Lung (tissue), 12 donors: Measurements from ENCODE around the gene LIMK2. TPM values are rescaled to one million over a fixed set of nuclear protein-coding genes. Genes with fewer than 3 reads are reported as not detected.
"Not testable (repeated sequence)": the region's sequence is repeated elsewhere in the genome, so short reads cannot be mapped to it uniquely, and the experiment has no call there.

Experiments
- ATAC-seq: fragments of 200-7000 bp; cut with Tn5 transposase; one replicate; pipeline ENCODE4 v1.9.1; 2020; ENCODE audit warnings: moderate number of reproducible peaks; ENCODE audit not compliant: insufficient read depth, low FRiP score
- DNase-seq, 3 donors: peaks; one replicate each; pipeline ENCODE4 v3.0.0-alpha.2; 2013 to 2017
- H3K27ac ChIP-seq, 2 donors: one replicate each; pipeline ENCODE4 v1.5.1; 2013; ENCODE audit warnings: mild to moderate bottlenecking in 2 of 2, moderate library complexity in 2 of 2, control low read depth in 1 of 2, inconsistent platforms in 1 of 2, low read depth in 1 of 2, low read length in 1 of 2
- H3K27me3 ChIP-seq, 3 donors: one replicate each; pipeline ENCODE4 v1.5.1; 2013; ENCODE audit warnings: low read length in 2 of 3; ENCODE audit not compliant: control insufficient read depth in 3 of 3, insufficient read depth in 3 of 3
- H3K36me3 ChIP-seq, 4 donors: one replicate each; pipeline ENCODE4 v1.5.1; 2013; ENCODE audit warnings: low read length in 4 of 4, mild to moderate bottlenecking in 1 of 4, moderate library complexity in 1 of 4; ENCODE audit not compliant: control insufficient read depth in 4 of 4, insufficient read depth in 4 of 4
- H3K4me1 ChIP-seq, 5 donors: one replicate each; pipeline ENCODE4 v1.5.1; 2013; ENCODE audit warnings: low read length in 5 of 5, mild to moderate bottlenecking in 2 of 5, moderate library complexity in 1 of 5; ENCODE audit not compliant: control insufficient read depth in 5 of 5, insufficient read depth in 5 of 5
- H3K4me3 ChIP-seq: one replicate; pipeline ENCODE4 v1.5.1; 2013; ENCODE audit warnings: mild to moderate bottlenecking, control low read depth, moderate library complexity
- H3K9ac ChIP-seq, 2 donors: one replicate each; pipeline ENCODE4 v1.5.1; 2013; ENCODE audit warnings: low read length in 2 of 2, control low read depth in 1 of 2; ENCODE audit not compliant: insufficient read depth in 1 of 2
- H3K9me3 ChIP-seq, 4 donors: one replicate each; pipeline ENCODE4 v1.5.1; 2013; ENCODE audit warnings: low read length in 3 of 4, mild to moderate bottlenecking in 1 of 4, moderate library complexity in 1 of 4; ENCODE audit not compliant: control insufficient read depth in 4 of 4, insufficient read depth in 3 of 4
- CTCF ChIP-seq: IDR thresholded peaks from 2 replicates; pipeline ENCODE4 v1.5.1; 2012; ENCODE audit warnings: mild to moderate bottlenecking; ENCODE audit errors: control extremely low read depth, extremely low read depth
- WGBS, 2 donors: extraction: QIAGEN DNeasy Blood & Tissue Kit; methylation state at CpG; one replicate each; pipeline ENCODE4 v1.1.7; 2013; 5-methylcytosine and 5-hydroxymethylcytosine counted together
- polyA plus RNA-seq, 2 donors: library from polyadenylated mRNA; stranded (reverse); fragments of 200-250 nt; gene quantifications; one replicate each; pipeline ENCODE4 v1.2.1, GENCODE V29; 2013
- total RNA-seq, 2 donors: library from RNA; depleted of rRNA in 1 of 2; stranded (reverse); fragments of >200 nt in 1 of 2; gene quantifications; one replicate each; pipeline ENCODE4 v1.2.1, GENCODE V29; 2014 to 2021
- donor health status: control.
- donor health status: control.
- donor health status: Bipolar disorder and iron deficiency.
- donor health status: healthy.
- donor health status: DM: yes; HTN: yes; CAD: no.

LIMK2 gene
- total and polyA plus RNA-seq, 4 donors, result 27.3 to 113 (median 81.4) TPM

- Histone ChIP-seq H3K36me3 (peaks cover 0 to 13% (median 2%) of the 10 kb centered on the region in 4 donors), H3K4me3 (no peak overlapping the region), H3K27ac (peak overlapping the region in 1 of 2 donors; percentile 11), H3K27me3 (no peaks in the 10 kb centered on the region), H3K4me1 (peaks cover under 1 to 10% (median 6%) of the 10 kb centered on the region in 5 donors), H3K9ac (no peak overlapping the region), H3K9me3 (no peaks in the 10 kb centered on the region)
- no peak for TF ChIP-seq CTCF
- ATAC-seq (no peak), DNase-seq (no peak)
- 90 to 91% methylated on average over 5 of the region's 5 CpGs for WGBS, 2 donors
Measured at GRCh38 chr22:31222736-31223135, 10.6 kb downstream of the LIMK2 start.

GRCh38 chr22:31223786-31224191 is 11.7 kb downstream of the LIMK2 start:
- ATAC-seq (no peak), DNase-seq (peak in 2 of 3 donors; percentile 48 to 61)
- H3K27me3 ChIP-seq, result no peaks in the 10 kb centered on the region
- peak overlapping the region in 1 of 2 donors; percentile 43 for H3K27ac ChIP-seq
- H3K9ac ChIP-seq, result no peak overlapping the region
- no peak for TF ChIP-seq CTCF
- WGBS, 2 donors, result 41 to 57% methylated on average over 3 of the region's 3 CpGs
- H3K4me3 ChIP-seq, result no peak overlapping the region
- peaks cover 0 to 12% (median 3%) of the 10 kb centered on the region in 5 donors for H3K4me1 ChIP-seq
- H3K9me3 ChIP-seq, result no peaks in the 10 kb centered on the region
- H3K36me3 ChIP-seq, result peaks cover 0 to 16% (median 2%) of the 10 kb centered on the region in 4 donors

- not testable (repeated sequence) for H3K9me3 ChIP-seq, H3K9ac ChIP-seq, ATAC-seq, H3K27me3 ChIP-seq, H3K4me3 ChIP-seq, DNase-seq, H3K27ac ChIP-seq
- WGBS, 2 donors, result 93 to 94% methylated on average over 4 of the region's 4 CpGs
- Histone ChIP-seq H3K36me3 (peaks cover 0 to 16% (median 2%) of the 10 kb centered on the region in 4 donors), H3K4me1 (peaks cover 4 to 17% (median 12%) of the 10 kb centered on the region in 5 donors)
Measured at GRCh38 chr22:31224691-31225090, 12.6 kb downstream of the LIMK2 start.

GRCh38 chr22:31227186-31227585 is 15.1 kb downstream of the LIMK2 start:
- H3K4me1 ChIP-seq, result peaks cover 4 to 26% (median 21%) of the 10 kb centered on the region in 5 donors
- ATAC-seq (no peak), DNase-seq (no peak)
- no peak overlapping the region for H3K4me3 ChIP-seq
- H3K9me3 ChIP-seq, result no peaks in the 10 kb centered on the region
- no peak for TF ChIP-seq CTCF
- H3K27ac ChIP-seq, result no peak overlapping the region
- H3K9ac ChIP-seq, result no peak overlapping the region
- H3K27me3 ChIP-seq, result no peaks in the 10 kb centered on the region
- WGBS, 2 donors, result 68 to 77% methylated on average over 1 of the region's 1 CpG
- peaks cover 0 to 16% (median 2%) of the 10 kb centered on the region in 4 donors for H3K36me3 ChIP-seq
